ENCODE measurements around the gene FKBP1B. TPM values are rescaled to one million over a fixed set of nuclear protein-coding genes. Genes with fewer than 3 reads are reported as not detected.
A peak's percentile ranks its signal among the peaks of the same experiment; 100 is the strongest.

FKBP1B gene
- polyA plus RNA-seq, 3 donors: 5.2 to 10.1 (median 7.2) TPM

DNA sequence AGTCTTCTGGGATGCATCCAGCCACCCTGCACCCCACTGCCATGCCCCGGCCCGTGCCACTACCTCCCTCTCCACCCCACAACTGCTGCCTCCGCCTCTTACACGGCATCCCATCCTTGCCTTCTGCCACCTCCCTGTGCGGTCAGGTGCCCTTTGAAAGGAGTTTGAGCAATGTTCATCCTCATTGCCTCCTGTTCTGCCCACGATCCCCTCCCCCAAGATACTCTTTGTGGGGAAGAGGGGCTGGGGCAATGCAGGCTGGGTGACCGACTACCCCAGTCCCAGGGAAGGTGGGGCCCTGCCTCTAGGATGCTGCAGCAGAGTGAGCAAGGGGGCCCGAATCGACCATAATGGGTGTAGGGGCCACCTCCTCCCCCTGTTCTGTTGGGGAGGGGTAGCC lies 31.3 kb upstream of the FKBP1B start:
- Histone ChIP-seq H4K20me1 (ENCODE audit: insufficient read depth, low read length) (no peaks in the 10 kb centered on the region), H2AFZ (ENCODE audit: insufficient read depth, low read depth, low read length, poor library complexity, severe bottlenecking) (no peak overlapping the region), H3K9ac (ENCODE audit: insufficient read depth, low read length, poor library complexity, severe bottlenecking) (no peak overlapping the region), H3K4me3 (replicated peaks in 1 of 3; ENCODE audit: low read depth in 2 of 3, low read length in 3 of 3) (no peak overlapping the region), H3K9me3 (replicated peaks in 1 of 2; ENCODE audit: control insufficient read depth in 1 of 2, insufficient read depth in 1 of 2, low read length in 2 of 2) (no peaks in the 10 kb centered on the region), H3K36me3 (replicated peaks in 1 of 2; ENCODE audit: control insufficient read depth in 1 of 2, insufficient read depth in 2 of 2, low read length in 2 of 2) (peaks cover 0 to 9% of the 10 kb centered on the region in 2 donors), H3K4me2 (replicated peaks; ENCODE audit: extremely low read depth, low read length, poor library complexity, severe bottlenecking) (no peak overlapping the region), H3K4me1 (ENCODE audit: control insufficient read depth in 1 of 2, insufficient read depth in 2 of 2, low read length in 2 of 2) (no peaks in the 10 kb centered on the region), H3K27ac (ENCODE audit: low read depth in 1 of 2, low read length in 2 of 2) (no peak overlapping the region), H3K79me2 (ENCODE audit: insufficient read depth, low read length) (no peaks in the 10 kb centered on the region), H3K27me3 (ENCODE audit: control insufficient read depth in 2 of 2, insufficient read depth in 2 of 2, low read length in 2 of 2) (no peaks in the 10 kb centered on the region)
- Mint-ChIP-seq H3K9me3 (no peaks in the 10 kb centered on the region), H3K4me3 (peak overlapping the region in 1 of 2 donors; percentile 50), H3K27me3 (ENCODE audit: low read depth in 3 of 3) (peaks cover 1 to 3% (median 2%) of the 10 kb centered on the region in 3 donors), H3K27ac (no peak overlapping the region), H3K4me1 (no peaks in the 10 kb centered on the region), H3K36me3 (peaks cover 9% of the 10 kb centered on the region in 2 donors)
- WGBS (ENCODE audit: insufficient coverage): 87% methylated on average over 3 of the region's 9 CpGs
- DNase-seq: no peak
- intact Hi-C loops (cut with micrococcal nuclease): no loop called here
- no peak for TF ChIP-seq CTCF (IDR thresholded peaks at IDR 0.05)

- no peak overlapping the region for H3K27ac Mint-ChIP-seq
- Histone ChIP-seq H3K4me1 (ENCODE audit: control insufficient read depth in 1 of 2, insufficient read depth in 2 of 2, low read length in 2 of 2) (no peaks in the 10 kb centered on the region), H2AFZ (ENCODE audit: insufficient read depth, low read depth, low read length, poor library complexity, severe bottlenecking) (no peak overlapping the region), H3K9me3 (replicated peaks in 1 of 2; ENCODE audit: control insufficient read depth in 1 of 2, insufficient read depth in 1 of 2, low read length in 2 of 2) (no peaks in the 10 kb centered on the region), H3K4me3 (replicated peaks in 1 of 3; ENCODE audit: low read depth in 2 of 3, low read length in 3 of 3) (no peak overlapping the region), H4K20me1 (ENCODE audit: insufficient read depth, low read length) (no peaks in the 10 kb centered on the region), H3K36me3 (replicated peaks in 1 of 2; ENCODE audit: control insufficient read depth in 1 of 2, insufficient read depth in 2 of 2, low read length in 2 of 2) (peaks cover 4 to 9% of the 10 kb centered on the region in 2 donors), H3K4me2 (replicated peaks; ENCODE audit: extremely low read depth, low read length, poor library complexity, severe bottlenecking) (no peak overlapping the region), H3K27me3 (ENCODE audit: control insufficient read depth in 2 of 2, insufficient read depth in 2 of 2, low read length in 2 of 2) (no peaks in the 10 kb centered on the region), H3K79me2 (ENCODE audit: insufficient read depth, low read length) (no peaks in the 10 kb centered on the region), H3K27ac (ENCODE audit: low read depth in 1 of 2, low read length in 2 of 2) (no peak overlapping the region), H3K9ac (ENCODE audit: insufficient read depth, low read length, poor library complexity, severe bottlenecking) (no peak overlapping the region)
- no CpG with 5 or more reads among the region's 5 CpGs for WGBS (ENCODE audit: insufficient coverage)
- H3K27me3 Mint-ChIP-seq (ENCODE audit: low read depth in 3 of 3): peaks cover 0 to 3% (median 0%) of the 10 kb centered on the region in 3 donors
- no peak for DNase-seq
- H3K4me1 Mint-ChIP-seq: no peaks in the 10 kb centered on the region
- TF ChIP-seq CTCF (IDR thresholded peaks at IDR 0.05): no peak
- intact Hi-C loops (cut with micrococcal nuclease): no loop called here
- no peak overlapping the region for H3K4me3 Mint-ChIP-seq
- H3K9me3 Mint-ChIP-seq: no peaks in the 10 kb centered on the region
- peaks cover 14 to 17% of the 10 kb centered on the region in 2 donors for H3K36me3 Mint-ChIP-seq
These were observed 29.8 kb upstream of the FKBP1B start for GRCh38 chr2:24019729-24020128.

All from CD14-positive monocyte (primary cell).